Fibroblast of lung (primary cell): Measurements from ENCODE around the gene RAB40AL.

ENCODE experiments used
- EZH2 ChIP-seq: IDR thresholded peaks from 2 replicates; pipeline ENCODE4 v1.5.1; 2012; ENCODE audit warnings: low read length, control low read depth, mild to moderate bottlenecking; ENCODE audit errors: missing control alignments
- TF ChIP-seq, protein P1 (sequence below), 2 donors: IDR thresholded peaks in 1 of 2; conservative IDR thresholded peaks in 1 of 2; 1 replicate in 1 of 2; 2 replicates in 1 of 2; pipeline ENCODE4 v1.5.1; 2011 to 2012; ENCODE audit warnings: low read length in 2 of 2, control low read depth in 1 of 2, inconsistent platforms in 1 of 2, low read depth in 1 of 2, mild to moderate bottlenecking in 1 of 2

- TF ChIP-seq, protein P1, sequence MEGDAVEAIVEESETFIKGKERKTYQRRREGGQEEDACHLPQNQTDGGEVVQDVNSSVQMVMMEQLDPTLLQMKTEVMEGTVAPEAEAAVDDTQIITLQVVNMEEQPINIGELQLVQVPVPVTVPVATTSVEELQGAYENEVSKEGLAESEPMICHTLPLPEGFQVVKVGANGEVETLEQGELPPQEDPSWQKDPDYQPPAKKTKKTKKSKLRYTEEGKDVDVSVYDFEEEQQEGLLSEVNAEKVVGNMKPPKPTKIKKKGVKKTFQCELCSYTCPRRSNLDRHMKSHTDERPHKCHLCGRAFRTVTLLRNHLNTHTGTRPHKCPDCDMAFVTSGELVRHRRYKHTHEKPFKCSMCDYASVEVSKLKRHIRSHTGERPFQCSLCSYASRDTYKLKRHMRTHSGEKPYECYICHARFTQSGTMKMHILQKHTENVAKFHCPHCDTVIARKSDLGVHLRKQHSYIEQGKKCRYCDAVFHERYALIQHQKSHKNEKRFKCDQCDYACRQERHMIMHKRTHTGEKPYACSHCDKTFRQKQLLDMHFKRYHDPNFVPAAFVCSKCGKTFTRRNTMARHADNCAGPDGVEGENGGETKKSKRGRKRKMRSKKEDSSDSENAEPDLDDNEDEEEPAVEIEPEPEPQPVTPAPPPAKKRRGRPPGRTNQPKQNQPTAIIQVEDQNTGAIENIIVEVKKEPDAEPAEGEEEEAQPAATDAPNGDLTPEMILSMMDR (conservative IDR thresholded peaks at IDR 0.05 in 1 of 2, IDR thresholded peaks at IDR 0.05 in 1 of 2; ENCODE audit: low read depth in 1 of 2, low read length in 2 of 2) = peak; percentile 62 to 75
- TF ChIP-seq EZH2 = no peak
Observed at GRCh38 chrX:102950908-102951866, 14.1 kb downstream of the RAB40AL start.
